Loucy (cell line): ENCODE data around the gene TRHDE.

ENCODE experiments used
- CTCF ChIP-seq: fragments of 200-600 bp; sonication (generic); conservative IDR thresholded peaks from 2 replicates; pipeline ENCODE4 v1.5.1; 2014; ENCODE audit warnings: mild to moderate bottlenecking, antibody characterized with exemption, low read length
- EZH2phosphoT487 ChIP-seq: fragments of 200-600 bp; IDR thresholded peaks from 2 replicates; pipeline ENCODE4 v1.6.1; 2018; ENCODE audit warnings: antibody characterized with exemption, mild to moderate bottlenecking, moderate library complexity, borderline replicate concordance

DNA sequence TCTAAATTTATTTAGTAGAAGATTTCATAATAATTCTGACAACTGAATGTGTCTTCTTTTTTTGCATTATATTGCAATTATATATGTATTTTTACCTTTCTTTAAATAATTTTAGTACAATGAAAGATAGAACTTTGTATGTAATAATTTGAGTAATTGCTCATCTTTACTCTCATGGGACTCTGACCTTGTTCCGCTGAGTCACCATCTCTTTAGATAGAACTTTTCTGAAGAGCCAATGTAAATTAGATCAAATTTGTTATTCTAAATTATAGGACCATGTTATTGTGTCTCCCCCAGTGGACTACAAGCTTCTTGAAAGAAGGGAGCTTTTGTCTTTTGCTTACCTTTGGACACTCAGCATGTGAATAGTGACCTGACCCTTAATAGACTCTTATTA lies 96.1 kb downstream of the TRHDE start:
- TF ChIP-seq CTCF (no peak), EZH2phosphoT487 (no peak)
